PC-9 (cell line): Measurements from ENCODE around the gene KAT6B. TPM values are rescaled to one million over a fixed set of nuclear protein-coding genes. Genes with fewer than 3 reads are reported as not detected.

Experiments used
- BruUV-seq: library from RNA; stranded (reverse); fragments of 400-500 nt; replicated peaks from 2 replicates; lab custom pipeline; 2021; lab: Mats Ljungman, UMichigan
- CTCF ChIA-PET: fragments of 300-600 bp; sonication (Branson Sonifier 250); formaldehyde crosslinking; loops from one replicate; lab custom pipeline; 2022; ENCODE audit warnings: antibody characterized with exemption; lab: Charles Lee
- POLR2A ChIA-PET: fragments of 300-600 bp; sonication (Branson Sonifier 250); formaldehyde crosslinking; loops from one replicate; lab custom pipeline; 2022; ENCODE audit warnings: antibody characterized with exemption; ENCODE audit not compliant: unreplicated experiment; lab: Charles Lee
- DNase-seq, 2 experiments: peaks; one replicate each; pipeline versions ENCODE4 v3.0.0 to v3.0.0-alpha.2; 2015 to 2022; ENCODE audit warnings: mixed read lengths in 1 of 2
- H2AFZ ChIP-seq: fragments of 200-600 bp; sonication (generic); 2 replicates; pipeline ENCODE4 v1.8.1; 2017; ENCODE audit warnings: antibody characterized with exemption
- H3F3A ChIP-seq: fragments of 200-600 bp; sonication (generic); 2 replicates; pipeline ENCODE4 v1.8.1; 2017; ENCODE audit warnings: antibody characterized with exemption, mild to moderate bottlenecking, low read depth; ENCODE audit not compliant: insufficient read depth
- H3K27ac ChIP-seq: fragments of 200-600 bp; sonication (generic); 2 replicates; pipeline ENCODE4 v1.6.1; 2016; ENCODE audit warnings: mixed run types
- H3K27me3 ChIP-seq: fragments of 200-600 bp; sonication (generic); 2 replicates; pipeline ENCODE4 v1.6.1; 2016; ENCODE audit warnings: low read depth, mixed run types; ENCODE audit not compliant: insufficient read depth
- H3K36me3 ChIP-seq: fragments of 200-600 bp; sonication (generic); 2 replicates; pipeline ENCODE4 v1.6.1; 2016; ENCODE audit warnings: low read depth, mixed run types
- H3K4me1 ChIP-seq: fragments of 200-600 bp; sonication (generic); replicated peaks from 2 replicates; pipeline ENCODE4 v1.6.1; 2016; ENCODE audit warnings: mixed run types; ENCODE audit not compliant: insufficient read depth
- H3K4me2 ChIP-seq: fragments of 200-600 bp; sonication (generic); 2 replicates; pipeline ENCODE4 v1.6.1; 2017; ENCODE audit warnings: mixed run types
- H3K4me3 ChIP-seq: fragments of 200-600 bp; sonication (generic); 2 replicates; pipeline ENCODE4 v1.6.1; 2016; ENCODE audit warnings: mixed run types
- H3K79me2 ChIP-seq: fragments of 200-600 bp; sonication (generic); 2 replicates; pipeline ENCODE4 v1.6.1; 2017; ENCODE audit warnings: low read depth, mixed run types
- H3K9me2 ChIP-seq: fragments of 200-600 bp; sonication (generic); 2 replicates; pipeline ENCODE4 v1.8.1; 2017; ENCODE audit warnings: mild to moderate bottlenecking; ENCODE audit not compliant: insufficient read depth
- H3K9me3 ChIP-seq: fragments of 200-600 bp; sonication (generic); 2 replicates; pipeline ENCODE4 v1.8.1; 2016; ENCODE audit warnings: low read depth; ENCODE audit not compliant: insufficient read depth
- H4K20me1 ChIP-seq: fragments of 200-600 bp; sonication (generic); 2 replicates; pipeline ENCODE4 v1.8.1; 2017; ENCODE audit not compliant: insufficient read depth
- EZH2 ChIP-seq: fragments of 200-600 bp; sonication (generic); IDR thresholded peaks from 2 replicates; pipeline ENCODE4 v1.8.0; 2017; ENCODE audit warnings: antibody characterized with exemption, low read depth
- intact Hi-C: fragments of 100-400 bp; cut with micrococcal nuclease; formaldehyde crosslinking; loops from one replicate; pipeline ENCODE4 v1.10.0; 2022; ENCODE audit not compliant: unreplicated experiment
- total RNA-seq: library from RNA; stranded (reverse); gene quantifications from 2 replicates; pipeline ENCODE4 v1.2.3, GENCODE V29; 2021
- TF ChIP-seq, protein P1 (sequence below): fragments of 200-600 bp; sonication (generic); conservative IDR thresholded peaks from 2 replicates; pipeline ENCODE4 v1.6.1; 2017; ENCODE audit warnings: mixed run types, antibody characterized with exemption, mild to moderate bottlenecking, moderate library complexity

Gene KAT6B
- total RNA-seq, 1 experiment from 2014 or later = 30.9 TPM

DNA sequence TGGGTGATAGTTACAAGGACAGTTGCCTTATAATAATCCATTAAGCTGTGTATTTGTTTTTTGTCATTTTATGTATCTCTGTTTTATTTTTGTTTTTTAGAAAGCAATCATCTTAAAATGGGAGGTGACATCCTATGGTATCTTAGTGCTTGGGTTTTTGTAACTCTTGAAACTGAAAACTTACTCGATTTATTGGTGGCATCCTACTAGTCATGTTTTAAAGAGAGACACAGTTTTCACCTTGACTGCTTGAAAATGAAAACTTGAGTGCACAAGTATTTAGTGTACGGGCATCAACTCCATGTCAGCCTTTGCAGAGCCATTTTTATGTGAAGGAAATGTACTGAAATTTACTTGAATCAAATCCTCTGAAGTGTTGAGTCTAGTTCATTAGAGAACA lies 181.2 kb downstream of the KAT6B start:
- no peak for TF ChIP-seq EZH2
- TF ChIP-seq, protein P1, sequence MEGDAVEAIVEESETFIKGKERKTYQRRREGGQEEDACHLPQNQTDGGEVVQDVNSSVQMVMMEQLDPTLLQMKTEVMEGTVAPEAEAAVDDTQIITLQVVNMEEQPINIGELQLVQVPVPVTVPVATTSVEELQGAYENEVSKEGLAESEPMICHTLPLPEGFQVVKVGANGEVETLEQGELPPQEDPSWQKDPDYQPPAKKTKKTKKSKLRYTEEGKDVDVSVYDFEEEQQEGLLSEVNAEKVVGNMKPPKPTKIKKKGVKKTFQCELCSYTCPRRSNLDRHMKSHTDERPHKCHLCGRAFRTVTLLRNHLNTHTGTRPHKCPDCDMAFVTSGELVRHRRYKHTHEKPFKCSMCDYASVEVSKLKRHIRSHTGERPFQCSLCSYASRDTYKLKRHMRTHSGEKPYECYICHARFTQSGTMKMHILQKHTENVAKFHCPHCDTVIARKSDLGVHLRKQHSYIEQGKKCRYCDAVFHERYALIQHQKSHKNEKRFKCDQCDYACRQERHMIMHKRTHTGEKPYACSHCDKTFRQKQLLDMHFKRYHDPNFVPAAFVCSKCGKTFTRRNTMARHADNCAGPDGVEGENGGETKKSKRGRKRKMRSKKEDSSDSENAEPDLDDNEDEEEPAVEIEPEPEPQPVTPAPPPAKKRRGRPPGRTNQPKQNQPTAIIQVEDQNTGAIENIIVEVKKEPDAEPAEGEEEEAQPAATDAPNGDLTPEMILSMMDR = no peak
- no peaks in the 10 kb centered on the region; the same call in 1 of the 2 replicates for H4K20me1 ChIP-seq
- no peaks in the 10 kb centered on the region for H3K9me3 ChIP-seq
- H3K36me3 ChIP-seq = no peaks in the 10 kb centered on the region
- CTCF ChIA-PET = no interaction called here
- no peak overlapping the region for H3K4me2 ChIP-seq
- no peaks in the 10 kb centered on the region for H3K4me1 ChIP-seq
- no peak overlapping the region for H2AFZ ChIP-seq
- no peak overlapping the region for H3K27ac ChIP-seq
- POLR2A ChIA-PET = no interaction called here
- no peaks in the 10 kb centered on the region for H3K79me2 ChIP-seq
- intact Hi-C loops = no loop called here
- no TSS peak for BruUV-seq
- H3K4me3 ChIP-seq = no peak overlapping the region
- H3F3A ChIP-seq = no peaks in the 10 kb centered on the region
- no peaks in the 10 kb centered on the region for H3K27me3 ChIP-seq
- DNase-seq = no peak
- H3K9me2 ChIP-seq = no peaks in the 10 kb centered on the region

DNA sequence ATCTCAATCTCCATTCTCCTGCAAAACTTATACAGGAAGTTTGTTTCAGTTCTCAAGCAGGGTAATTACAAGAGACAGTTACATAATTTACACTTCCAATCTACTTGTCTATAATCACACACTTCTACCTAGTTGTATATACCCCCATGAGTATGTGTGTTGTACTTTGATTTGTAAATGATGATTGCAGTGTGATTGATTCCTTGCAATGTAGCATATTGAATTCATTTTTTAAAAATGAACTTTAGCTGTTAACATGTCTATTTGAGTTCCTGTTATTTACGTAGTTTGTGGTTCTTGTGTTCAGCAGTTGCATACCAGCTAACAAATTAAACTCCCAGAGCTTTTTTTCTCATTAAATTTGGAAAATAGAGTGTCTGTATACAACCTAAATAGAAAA lies 182.6 kb downstream of the KAT6B start:
- no peaks in the 10 kb centered on the region for H3K4me1 ChIP-seq
- no peak overlapping the region for H3K4me2 ChIP-seq
- no peaks in the 10 kb centered on the region for H3K9me3 ChIP-seq
- CTCF ChIA-PET = interaction anchor here (0.6 kb wide), 1 partner anchor 202 kb away, joined by 3 read pairs; no protein-coding TSS in a partner anchor
- H3K79me2 ChIP-seq = no peaks in the 10 kb centered on the region
- no peak overlapping the region for H2AFZ ChIP-seq
- H3K36me3 ChIP-seq = no peaks in the 10 kb centered on the region
- no peaks in the 10 kb centered on the region for H3K27me3 ChIP-seq
- H3K4me3 ChIP-seq = no peak overlapping the region
- TF ChIP-seq EZH2 = no peak
- TF ChIP-seq, protein P1 = no peak
- no TSS peak for BruUV-seq
- no peaks in the 10 kb centered on the region; the same call in 1 of the 2 replicates for H4K20me1 ChIP-seq
- no peak for DNase-seq
- no peaks in the 10 kb centered on the region for H3F3A ChIP-seq
- intact Hi-C loops = no loop called here
- no peak overlapping the region for H3K27ac ChIP-seq
- POLR2A ChIA-PET = interaction anchor here (0.5 to 0.7 kb wide), 2 partner anchors 228 to 767 kb away, joined by 3 read pairs; no protein-coding TSS in a partner anchor
- no peaks in the 10 kb centered on the region; the same call in 1 of the 2 replicates for H3K9me2 ChIP-seq

DNA sequence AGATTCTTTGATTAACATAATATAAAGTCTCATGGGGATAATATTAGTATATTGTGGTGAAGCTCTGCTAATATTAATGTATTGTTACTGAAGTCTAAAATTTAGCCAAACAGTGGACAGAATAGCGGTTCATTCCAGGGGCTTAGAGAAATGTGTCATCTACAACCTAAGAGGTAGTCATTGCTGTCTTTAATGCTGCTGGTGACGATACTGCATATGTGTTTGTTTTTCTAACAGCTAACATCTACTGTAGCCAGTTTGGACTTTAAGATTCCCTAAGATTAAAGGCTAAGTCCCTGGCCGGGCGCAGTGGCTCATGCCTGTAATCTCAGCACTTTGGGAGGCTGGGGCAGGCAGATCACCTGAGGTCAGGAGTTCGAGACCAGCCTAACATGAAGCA lies 183.0 kb downstream of the KAT6B start:
- no peaks in the 10 kb centered on the region for H3K27me3 ChIP-seq
- no peaks in the 10 kb centered on the region for H3F3A ChIP-seq
- H4K20me1 ChIP-seq = no peaks in the 10 kb centered on the region; the same call in 1 of the 2 replicates
- H3K4me2 ChIP-seq = no peak overlapping the region
- no peaks in the 10 kb centered on the region for H3K9me3 ChIP-seq
- ChIA-PET CTCF (no interaction called here), POLR2A (interaction anchor here (0.7 kb wide), 1 partner anchor 768 kb away, joined by 3 read pairs; no protein-coding TSS in a partner anchor)
- H3K36me3 ChIP-seq = no peaks in the 10 kb centered on the region
- intact Hi-C loops = no loop called here
- no peak for DNase-seq
- H3K79me2 ChIP-seq = no peaks in the 10 kb centered on the region
- H3K4me3 ChIP-seq = no peak overlapping the region
- H2AFZ ChIP-seq = no peak overlapping the region
- no peak overlapping the region for H3K27ac ChIP-seq
- TF ChIP-seq, protein P1 = no peak
- TF ChIP-seq EZH2 = no peak
- no peaks in the 10 kb centered on the region for H3K4me1 ChIP-seq
- no peaks in the 10 kb centered on the region; the same call in 1 of the 2 replicates for H3K9me2 ChIP-seq
- BruUV-seq = no TSS peak
